KMS-11 (cell line): ENCODE measurements around the gene MS4A15.

Experiments
- H2AFZ ChIP-seq: fragments of 200-600 bp; sonication (generic); 2 replicates; pipeline ENCODE4 v1.6.1; 2016; ENCODE audit warnings: antibody characterized with exemption, mixed run types, low read depth
- H3K27ac ChIP-seq: fragments of 200-600 bp; sonication (generic); 2 replicates; pipeline ENCODE4 v1.6.1; 2016; ENCODE audit warnings: mild to moderate bottlenecking, mixed run types
- H3K27me3 ChIP-seq: fragments of 200-600 bp; sonication (generic); 2 replicates; pipeline ENCODE4 v1.6.1; 2017; ENCODE audit warnings: mild to moderate bottlenecking, low read depth, mixed run types, moderate library complexity; ENCODE audit not compliant: insufficient read depth
- H3K36me3 ChIP-seq: fragments of 200-600 bp; sonication (generic); 2 replicates; pipeline ENCODE4 v1.6.1; 2017; ENCODE audit warnings: mild to moderate bottlenecking, mixed run types; ENCODE audit not compliant: insufficient read depth
- H3K4me1 ChIP-seq: fragments of 200-600 bp; sonication (generic); 2 replicates; pipeline ENCODE4 v1.6.1; 2016; ENCODE audit warnings: mild to moderate bottlenecking, low read depth, mixed run types; ENCODE audit not compliant: poor library complexity, severe bottlenecking
- H3K4me2 ChIP-seq: fragments of 200-600 bp; sonication (generic); 2 replicates; pipeline ENCODE4 v1.7.0; 2016; ENCODE audit warnings: mild to moderate bottlenecking, mixed run types
- H3K4me3 ChIP-seq: fragments of 200-600 bp; sonication (generic); IDR thresholded peaks from 2 replicates; pipeline ENCODE4 v1.6.1; 2017; ENCODE audit warnings: low read depth, low read length, mixed read lengths; ENCODE audit not compliant: insufficient read depth
- H3K79me2 ChIP-seq: fragments of 200-600 bp; sonication (generic); 2 replicates; pipeline ENCODE4 v1.6.1; 2016; ENCODE audit warnings: low read depth, mixed run types; ENCODE audit not compliant: insufficient read depth
- H3K9ac ChIP-seq: fragments of 200-600 bp; sonication (generic); 2 replicates; pipeline ENCODE4 v1.6.1; 2016; ENCODE audit warnings: mild to moderate bottlenecking, mixed run types
- H4K20me1 ChIP-seq: fragments of 200-600 bp; sonication (generic); 2 replicates; pipeline ENCODE4 v1.6.1; 2016; ENCODE audit warnings: mild to moderate bottlenecking, mixed run types; ENCODE audit not compliant: insufficient read depth
- CTCF ChIP-seq: fragments of 200-600 bp; sonication (generic); conservative IDR thresholded peaks from 2 replicates; pipeline ENCODE4 v1.6.1; 2017; ENCODE audit warnings: low read depth, mild to moderate bottlenecking, antibody characterized with exemption, low read length, moderate library complexity, mixed read lengths

Gene MS4A15

GRCh38 chr11:60717956-60718355, 38.7 kb upstream of the MS4A15 start:
- TF ChIP-seq CTCF = no peak
- Histone ChIP-seq H3K4me1 (no peaks in the 10 kb centered on the region), H3K27me3 (no peaks in the 10 kb centered on the region), H3K9ac (no peak overlapping the region), H3K4me3 (no peak overlapping the region), H3K27ac (no peak overlapping the region), H3K36me3 (no peaks in the 10 kb centered on the region), H3K4me2 (no peak overlapping the region), H2AFZ (no peak overlapping the region), H4K20me1 (no peaks in the 10 kb centered on the region), H3K79me2 (no peaks in the 10 kb centered on the region)

GRCh38 chr11:60718524-60719316, 37.9 kb upstream of the MS4A15 start:
- no peak overlapping the region for H3K9ac ChIP-seq
- H3K27ac ChIP-seq = no peak overlapping the region
- no peaks in the 10 kb centered on the region for H3K27me3 ChIP-seq
- no peaks in the 10 kb centered on the region for H4K20me1 ChIP-seq
- H3K79me2 ChIP-seq = no peaks in the 10 kb centered on the region
- H3K4me2 ChIP-seq = no peak overlapping the region
- TF ChIP-seq CTCF = no peak
- H3K4me3 ChIP-seq = no peak overlapping the region
- H3K4me1 ChIP-seq = no peaks in the 10 kb centered on the region
- H3K36me3 ChIP-seq = no peaks in the 10 kb centered on the region
- H2AFZ ChIP-seq = no peak overlapping the region

- Histone ChIP-seq H3K27me3 (no peaks in the 10 kb centered on the region), H3K79me2 (no peaks in the 10 kb centered on the region), H3K9ac (no peak overlapping the region), H3K36me3 (no peaks in the 10 kb centered on the region), H3K4me1 (no peaks in the 10 kb centered on the region), H4K20me1 (no peaks in the 10 kb centered on the region), H2AFZ (no peak overlapping the region), H3K4me2 (no peak overlapping the region), H3K4me3 (no peak overlapping the region), H3K27ac (no peak overlapping the region)
- no peak for TF ChIP-seq CTCF
These were observed 37.3 kb upstream of the MS4A15 start for GRCh38 chr11:60719391-60719790.

- Histone ChIP-seq H3K27ac (no peak overlapping the region), H4K20me1 (no peaks in the 10 kb centered on the region), H3K27me3 (no peaks in the 10 kb centered on the region), H3K4me3 (no peak overlapping the region), H3K4me1 (no peaks in the 10 kb centered on the region), H3K9ac (no peak overlapping the region), H3K36me3 (no peaks in the 10 kb centered on the region), H3K79me2 (no peaks in the 10 kb centered on the region), H2AFZ (no peak overlapping the region), H3K4me2 (no peak overlapping the region)
- no peak for TF ChIP-seq CTCF
These were observed 36.2 kb upstream of the MS4A15 start for GRCh38 chr11:60720460-60720859.
